K562 (cell line): ENCODE results near the gene CLEC3B. TPM values are rescaled to one million over a fixed set of nuclear protein-coding genes. Genes with fewer than 3 reads are reported as not detected.

ENCODE experiments used
- CXXC5 ChIP-seq: fragments of 250-450 bp; sonication (Bioruptor Pico); IDR thresholded peaks from 2 replicates; pipeline ENCODE4 v1.8.0; 2022; ENCODE audit warnings: inconsistent platforms, mild to moderate bottlenecking, moderate library complexity
- DIDO1 ChIP-seq: fragments of 450-650 bp; IDR thresholded peaks from 2 replicates; pipeline ENCODE4 v1.6.1; 2016; ENCODE audit warnings: low read depth, missing biosample characterization, missing genetic modification characterization
- EWSR1 ChIP-seq: fragments of 450-650 bp; IDR thresholded peaks from 2 replicates; pipeline ENCODE4 v1.6.1; 2018; ENCODE audit warnings: borderline replicate concordance, mild to moderate bottlenecking, low read depth, moderate library complexity; ENCODE audit not compliant: partially characterized antibody
- FOXO4 ChIP-seq: fragments of 450-650 bp; formaldehyde crosslinking; IDR thresholded peaks from 2 replicates; pipeline ENCODE4 v1.4.0; 2020; ENCODE audit warnings: mild to moderate bottlenecking, moderate library complexity
- ILF3 ChIP-seq: fragments of 450-650 bp; IDR thresholded peaks from 2 replicates; pipeline ENCODE4 v1.6.1; 2018; ENCODE audit warnings: antibody characterized with exemption, mild to moderate bottlenecking, moderate library complexity, borderline replicate concordance
- MED1 ChIP-seq: sonication (generic); formaldehyde crosslinking; IDR thresholded peaks from 2 replicates; pipeline ENCODE4 v1.8.1; 2023; ENCODE audit warnings: missing genetic modification reagents, borderline replicate concordance
- NFYB ChIP-seq: IDR thresholded peaks from 2 replicates; pipeline ENCODE4 v1.6.1; 2011; ENCODE audit warnings: mild to moderate bottlenecking, moderate library complexity; ENCODE audit not compliant: insufficient read length; ENCODE audit errors: extremely low read depth
- PCBP2 ChIP-seq: fragments of 200-400 bp; formaldehyde crosslinking; IDR thresholded peaks from 2 replicates; pipeline ENCODE4 v1.6.1; 2018; ENCODE audit warnings: low read length, low read depth, mild to moderate bottlenecking, moderate library complexity; ENCODE audit not compliant: poor library complexity, severe bottlenecking
- POLR2AphosphoS5 ChIP-seq: IDR thresholded peaks from 2 replicates; pipeline ENCODE4 v1.6.1; 2011; ENCODE audit warnings: mild to moderate bottlenecking, low read depth, low read length, moderate library complexity; ENCODE audit not compliant: control insufficient read depth, insufficient read depth
- POLR3A ChIP-seq: IDR thresholded peaks from 2 replicates; pipeline ENCODE4 v1.6.1; 2011; ENCODE audit warnings: borderline replicate concordance, mild to moderate bottlenecking, moderate library complexity; ENCODE audit not compliant: insufficient read length, insufficient read depth; ENCODE audit errors: extremely low read depth
- PTRF ChIP-seq: fragments of 450-650 bp; IDR thresholded peaks from 2 replicates; pipeline ENCODE4 v1.6.1; 2016; ENCODE audit warnings: mild to moderate bottlenecking, missing genetic modification characterization, missing compliant biosample characterization
- RBFOX2 ChIP-seq: fragments of 200-400 bp; formaldehyde crosslinking; IDR thresholded peaks from 2 replicates; pipeline ENCODE4 v1.6.1; 2017; ENCODE audit warnings: low read depth, mild to moderate bottlenecking, low read length, moderate library complexity
- SNRNP70 ChIP-seq: fragments of 200-400 bp; formaldehyde crosslinking; optimal IDR thresholded peaks from 2 replicates; pipeline ENCODE3; 2017; ENCODE audit warnings: low read depth, low read length
- TEAD2 ChIP-seq: fragments of 450-650 bp; IDR thresholded peaks from 2 replicates; pipeline ENCODE4 v1.6.1; 2016; ENCODE audit warnings: missing genetic modification characterization, control low read depth, missing compliant biosample characterization
- ZNF830 ChIP-seq: fragments of 250-450 bp; sonication (Bioruptor Pico); IDR thresholded peaks from 2 replicates; pipeline ENCODE4 v1.5.0; 2021; ENCODE audit warnings: mild to moderate bottlenecking
- polyA plus RNA-seq, 8 experiments: library from polyadenylated mRNA; depleted of rRNA in 4 of 8; stranded (reverse) in 5 of 8; unstranded in 3 of 8; fragments of >200 nt; fragmentation: Nextera tagmentation in 2 of 8; fragmentation: Illumina TruSeq in 1 of 8; extraction: Ambion mirVana in 2 of 8; extraction: Trizol in 1 of 8; gene quantifications; 2 replicates each; pipeline versions ENCODE4 v1.2.1 to v1.2.3, GENCODE V29; 2011 to 2014; ENCODE audit warnings: inconsistent platforms in 1 of 8, missing spikeins in 1 of 8
- total RNA-seq, 7 experiments: library from RNA; depleted of rRNA in 6 of 7; stranded (reverse); fragments of >200 nt in 6 of 7; fragmentation: Illumina TruSeq in 2 of 7; extraction: Trizol in 2 of 7; gene quantifications; 2 replicates each; pipeline versions ENCODE4 v1.2.1 to v1.2.3, GENCODE V29; 2011 to 2021; ENCODE audit warnings: low replicate concordance in 1 of 7
- TF ChIP-seq, protein P1 (sequence below): sonication (generic); formaldehyde crosslinking; IDR thresholded peaks from 2 replicates; pipeline ENCODE4 v1.8.0; 2022; ENCODE audit warnings: missing genetic modification reagents, mild to moderate bottlenecking, moderate library complexity, borderline replicate concordance
- TF ChIP-seq, protein P2 (sequence below): fragments of 250-450 bp; sonication (Bioruptor Pico); IDR thresholded peaks from 2 replicates; pipeline ENCODE4 v1.8.0; 2021; ENCODE audit warnings: mild to moderate bottlenecking, moderate library complexity
- TF ChIP-seq, protein P3 (sequence below): fragments of 250-450 bp; sonication (Bioruptor Pico); IDR thresholded peaks from 2 replicates; pipeline ENCODE4 v1.4.0; 2020
- TF ChIP-seq, protein P4 (sequence below): fragments of 450-650 bp; IDR thresholded peaks from 2 replicates; pipeline ENCODE4 v1.7.0; 2016; ENCODE audit warnings: borderline replicate concordance
- TF ChIP-seq, protein P5 (sequence below): fragments of 450-650 bp; formaldehyde crosslinking; IDR thresholded peaks from 2 replicates; pipeline ENCODE4 v1.4.0; 2022; ENCODE audit warnings: mild to moderate bottlenecking, moderate library complexity

Gene CLEC3B
- total and polyA plus RNA-seq, 9 of the 15 experiments (the other 6 are each of a cell fraction or from before 2014, with no cell fraction given) = not detected

DNA sequence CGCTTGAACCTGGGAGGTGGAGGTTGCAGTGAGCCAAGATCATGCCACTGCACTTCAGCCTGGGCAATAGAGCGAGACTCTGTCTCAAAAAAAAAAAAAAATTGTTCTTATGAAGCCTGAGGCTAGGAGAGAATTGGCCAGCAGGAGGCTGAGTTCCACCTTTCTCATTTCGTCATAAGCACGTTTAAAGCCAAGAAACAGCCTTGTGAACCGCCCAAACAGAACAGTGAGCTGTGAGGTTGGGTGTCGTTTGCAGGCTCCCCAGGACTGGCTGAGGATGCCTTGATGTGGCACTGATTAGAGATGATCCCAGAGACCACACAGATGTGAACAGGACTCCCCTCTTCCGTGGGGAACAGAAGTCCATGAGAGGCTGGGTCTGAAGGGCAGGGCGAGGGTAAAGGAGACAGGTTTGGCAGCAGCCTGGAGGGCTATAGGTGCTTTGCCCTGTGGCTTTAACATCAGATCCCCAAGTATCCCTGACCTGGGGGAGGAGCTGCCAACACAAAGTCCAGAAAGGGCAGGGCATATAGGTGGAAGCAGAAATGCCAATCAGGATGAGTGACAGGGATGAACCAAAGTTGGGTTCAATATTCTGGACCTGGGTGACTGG is 52.9 kb downstream of the CLEC3B start (continued):
- TF ChIP-seq SNRNP70 (no peak), PTRF (tag) (no peak), ZNF830 (no peak), ILF3 (no peak), POLR3A (no peak), MED1 (no peak), PCBP2 (no peak), EWSR1 (no peak), RBFOX2 (no peak), TEAD2 (tag) (no peak), CXXC5 (peak; percentile 42), DIDO1 (tag) (no peak), FOXO4 (CRISPR knock-in tag) (no peak), POLR2AphosphoS5 (no peak), NFYB (no peak)
- TF ChIP-seq, protein P1, sequence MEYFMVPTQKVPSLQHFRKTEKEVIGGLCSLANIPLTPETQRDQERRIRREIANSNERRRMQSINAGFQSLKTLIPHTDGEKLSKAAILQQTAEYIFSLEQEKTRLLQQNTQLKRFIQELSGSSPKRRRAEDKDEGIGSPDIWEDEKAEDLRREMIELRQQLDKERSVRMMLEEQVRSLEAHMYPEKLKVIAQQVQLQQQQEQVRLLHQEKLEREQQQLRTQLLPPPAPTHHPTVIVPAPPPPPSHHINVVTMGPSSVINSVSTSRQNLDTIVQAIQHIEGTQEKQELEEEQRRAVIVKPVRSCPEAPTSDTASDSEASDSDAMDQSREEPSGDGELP = peak; percentile 42; the same call in 1 of the 2 replicates
- TF ChIP-seq, protein P2, sequence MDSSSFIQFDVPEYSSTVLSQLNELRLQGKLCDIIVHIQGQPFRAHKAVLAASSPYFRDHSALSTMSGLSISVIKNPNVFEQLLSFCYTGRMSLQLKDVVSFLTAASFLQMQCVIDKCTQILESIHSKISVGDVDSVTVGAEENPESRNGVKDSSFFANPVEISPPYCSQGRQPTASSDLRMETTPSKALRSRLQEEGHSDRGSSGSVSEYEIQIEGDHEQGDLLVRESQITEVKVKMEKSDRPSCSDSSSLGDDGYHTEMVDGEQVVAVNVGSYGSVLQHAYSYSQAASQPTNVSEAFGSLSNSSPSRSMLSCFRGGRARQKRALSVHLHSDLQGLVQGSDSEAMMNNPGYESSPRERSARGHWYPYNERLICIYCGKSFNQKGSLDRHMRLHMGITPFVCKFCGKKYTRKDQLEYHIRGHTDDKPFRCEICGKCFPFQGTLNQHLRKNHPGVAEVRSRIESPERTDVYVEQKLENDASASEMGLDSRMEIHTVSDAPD = no peak
- TF ChIP-seq, protein P3, sequence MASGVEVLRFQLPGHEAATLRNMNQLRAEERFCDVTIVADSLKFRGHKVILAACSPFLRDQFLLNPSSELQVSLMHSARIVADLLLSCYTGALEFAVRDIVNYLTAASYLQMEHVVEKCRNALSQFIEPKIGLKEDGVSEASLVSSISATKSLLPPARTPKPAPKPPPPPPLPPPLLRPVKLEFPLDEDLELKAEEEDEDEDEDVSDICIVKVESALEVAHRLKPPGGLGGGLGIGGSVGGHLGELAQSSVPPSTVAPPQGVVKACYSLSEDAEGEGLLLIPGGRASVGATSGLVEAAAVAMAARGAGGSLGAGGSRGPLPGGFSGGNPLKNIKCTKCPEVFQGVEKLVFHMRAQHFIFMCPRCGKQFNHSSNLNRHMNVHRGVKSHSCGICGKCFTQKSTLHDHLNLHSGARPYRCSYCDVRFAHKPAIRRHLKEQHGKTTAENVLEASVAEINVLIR (CRISPR knock-in tag) = peak; percentile 43; the same call in 1 of the 2 replicates
- TF ChIP-seq, protein P4, sequence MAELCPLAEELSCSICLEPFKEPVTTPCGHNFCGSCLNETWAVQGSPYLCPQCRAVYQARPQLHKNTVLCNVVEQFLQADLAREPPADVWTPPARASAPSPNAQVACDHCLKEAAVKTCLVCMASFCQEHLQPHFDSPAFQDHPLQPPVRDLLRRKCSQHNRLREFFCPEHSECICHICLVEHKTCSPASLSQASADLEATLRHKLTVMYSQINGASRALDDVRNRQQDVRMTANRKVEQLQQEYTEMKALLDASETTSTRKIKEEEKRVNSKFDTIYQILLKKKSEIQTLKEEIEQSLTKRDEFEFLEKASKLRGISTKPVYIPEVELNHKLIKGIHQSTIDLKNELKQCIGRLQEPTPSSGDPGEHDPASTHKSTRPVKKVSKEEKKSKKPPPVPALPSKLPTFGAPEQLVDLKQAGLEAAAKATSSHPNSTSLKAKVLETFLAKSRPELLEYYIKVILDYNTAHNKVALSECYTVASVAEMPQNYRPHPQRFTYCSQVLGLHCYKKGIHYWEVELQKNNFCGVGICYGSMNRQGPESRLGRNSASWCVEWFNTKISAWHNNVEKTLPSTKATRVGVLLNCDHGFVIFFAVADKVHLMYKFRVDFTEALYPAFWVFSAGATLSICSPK = no peak
- TF ChIP-seq, protein P5, sequence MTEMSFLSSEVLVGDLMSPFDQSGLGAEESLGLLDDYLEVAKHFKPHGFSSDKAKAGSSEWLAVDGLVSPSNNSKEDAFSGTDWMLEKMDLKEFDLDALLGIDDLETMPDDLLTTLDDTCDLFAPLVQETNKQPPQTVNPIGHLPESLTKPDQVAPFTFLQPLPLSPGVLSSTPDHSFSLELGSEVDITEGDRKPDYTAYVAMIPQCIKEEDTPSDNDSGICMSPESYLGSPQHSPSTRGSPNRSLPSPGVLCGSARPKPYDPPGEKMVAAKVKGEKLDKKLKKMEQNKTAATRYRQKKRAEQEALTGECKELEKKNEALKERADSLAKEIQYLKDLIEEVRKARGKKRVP = no peak
